Uterus (tissue), 4 donors: ENCODE results near the gene C20orf141. TPM values are rescaled to one million over a fixed set of nuclear protein-coding genes. Genes with fewer than 3 reads are reported as not detected.

Experiments used
- DNase-seq, 2 donors: peaks; one replicate each; pipeline ENCODE4 v3.0.0-alpha.2; 2019 to 2020
- H3K27ac ChIP-seq, 2 donors: fragments of 200-600 bp; sonication (generic); 1 replicate in 1 of 2; 2 replicates in 1 of 2; pipeline ENCODE4 v1.5.1; 2016 to 2018
- H3K27me3 ChIP-seq, 2 donors: fragments of 200-600 bp; sonication (generic); one replicate each; pipeline ENCODE4 v1.5.1; 2018 to 2019; ENCODE audit warnings: control low read depth in 1 of 2
- H3K36me3 ChIP-seq, 2 donors: fragments of 200-600 bp; sonication (generic); one replicate each; pipeline ENCODE4 v1.5.1; 2019; ENCODE audit warnings: control low read depth in 1 of 2
- H3K4me1 ChIP-seq, 2 donors: fragments of 200-600 bp; sonication (generic); one replicate each; pipeline ENCODE4 v1.5.1; 2018 to 2019; ENCODE audit warnings: control low read depth in 1 of 2
- H3K4me3 ChIP-seq, 2 donors: fragments of 200-600 bp; sonication (generic); 1 replicate in 1 of 2; 2 replicates in 1 of 2; pipeline ENCODE4 v1.5.1; 2018 to 2019; ENCODE audit warnings: mild to moderate bottlenecking in 1 of 2
- H3K9me3 ChIP-seq, 2 donors: fragments of 200-600 bp; sonication (generic); one replicate each; pipeline ENCODE4 v1.5.1; 2019; ENCODE audit warnings: control low read depth in 1 of 2
- CTCF ChIP-seq, 4 experiments: fragments of 200-600 bp in 2 of 4; fragments of 450-650 bp in 2 of 4; sonication (generic) in 2 of 4; IDR thresholded peaks; one replicate each; pipeline ENCODE4 v1.5.1; 2016 to 2019; ENCODE audit warnings: antibody characterized with exemption in 4 of 4, mild to moderate bottlenecking in 2 of 4, moderate library complexity in 1 of 4
- POLR2A ChIP-seq, 2 donors: fragments of 450-650 bp; IDR thresholded peaks; one replicate each; pipeline ENCODE4 v1.6.1; 2016; ENCODE audit warnings: antibody characterized with exemption in 2 of 2, mild to moderate bottlenecking in 1 of 2, moderate library complexity in 1 of 2
- intact Hi-C: fragments of 100-400 bp; cut with DNase I; formaldehyde crosslinking; loops from one replicate; pipeline ENCODE4 v1.15.1; 2023; ENCODE audit warnings: low total_unique reads
- total RNA-seq, 4 donors: library from RNA; depleted of rRNA in 3 of 4; stranded (reverse); fragments of >200 nt in 3 of 4; gene quantifications; one replicate each; pipeline versions ENCODE4 v1.1.0 to v1.2.4, GENCODE V29; 2014 to 2023
- donor health status: DM: yes; HTN: yes; CAD: no.

C20orf141 gene
- total RNA-seq, 4 donors from 2014 or later: not detected

- no peak overlapping the region for H3K4me3 ChIP-seq
- no peaks in the 10 kb centered on the region for H3K27me3 ChIP-seq
- H3K36me3 ChIP-seq: no peaks in the 10 kb centered on the region
- intact Hi-C loops: no loop called here
- no peak for DNase-seq
- H3K4me1 ChIP-seq: no peaks in the 10 kb centered on the region
- no peaks in the 10 kb centered on the region for H3K9me3 ChIP-seq
- TF ChIP-seq POLR2A (IDR thresholded peaks at IDR 0.05) (no peak), CTCF (IDR thresholded peaks at IDR 0.05) (no peak)
- H3K27ac ChIP-seq: no peak overlapping the region
Measured at GRCh38 chr20:2858591-2858990, 43.8 kb downstream of the C20orf141 start.

- intact Hi-C loops: no loop called here
- DNase-seq: no peak
- Histone ChIP-seq H3K4me3 (no peak overlapping the region), H3K9me3 (no peaks in the 10 kb centered on the region), H3K27me3 (no peaks in the 10 kb centered on the region), H3K27ac (no peak overlapping the region), H3K4me1 (no peaks in the 10 kb centered on the region), H3K36me3 (no peaks in the 10 kb centered on the region)
- TF ChIP-seq POLR2A (IDR thresholded peaks at IDR 0.05) (no peak), CTCF (IDR thresholded peaks at IDR 0.05) (no peak)
Measured at GRCh38 chr20:2859330-2860121, 44.7 kb downstream of the C20orf141 start.

GRCh38 chr20:2864626-2865025, 49.8 kb downstream of the C20orf141 start:
- intact Hi-C loops: no loop called here
- Histone ChIP-seq H3K4me1 (no peaks in the 10 kb centered on the region), H3K36me3 (no peaks in the 10 kb centered on the region), H3K4me3 (no peak overlapping the region), H3K27me3 (no peaks in the 10 kb centered on the region), H3K9me3 (no peaks in the 10 kb centered on the region), H3K27ac (no peak overlapping the region)
- no peak for TF ChIP-seq CTCF (IDR thresholded peaks at IDR 0.05)
- no peak for TF ChIP-seq POLR2A (IDR thresholded peaks at IDR 0.05)
- DNase-seq: no peak

- H3K4me3 ChIP-seq: no peak overlapping the region
- TF ChIP-seq POLR2A (IDR thresholded peaks at IDR 0.05): no peak
- no peak for TF ChIP-seq CTCF (IDR thresholded peaks at IDR 0.05)
- intact Hi-C loops: no loop called here
- H3K9me3 ChIP-seq: no peaks in the 10 kb centered on the region
- H3K27ac ChIP-seq: no peak overlapping the region
- H3K36me3 ChIP-seq: no peaks in the 10 kb centered on the region
- no peak for DNase-seq
- H3K27me3 ChIP-seq: no peaks in the 10 kb centered on the region
- no peaks in the 10 kb centered on the region for H3K4me1 ChIP-seq
Measured at GRCh38 chr20:2865101-2865500, 50.3 kb downstream of the C20orf141 start.

Other genes starting within 250 kb of the C20orf141 start
- 100 to 1,000 TPM; 108 to 151 (median 134) TPM for gene NOP56, start 162.4 kb upstream of the C20orf141 start, total RNA-seq
- gene IDH3B, start 150.8 kb upstream of the C20orf141 start, total RNA-seq: 100 to 1,000 TPM in 1 of 4 donors, 10 to 100 TPM in 3; 33.8 to 220 (median 83.7) TPM
- 10 to 100 TPM in 3 of 4 donors, 1 to 10 TPM in 1; 7.1 to 69.5 (median 21.7) TPM for gene EBF4, start 122.2 kb upstream of the C20orf141 start, total RNA-seq
- gene CPXM1, start 14.4 kb upstream of the C20orf141 start, total RNA-seq: 100 to 1,000 TPM in 1 of 4 donors, 10 to 100 TPM in 3; 15.3 to 154 (median 19.1) TPM
- gene TMEM239, start 1.4 kb downstream of the C20orf141 start, total RNA-seq: not detected
- 10 to 100 TPM; 13.5 to 43.6 (median 31.3) TPM for gene PCED1A, start 25.7 kb downstream of the C20orf141 start, total RNA-seq
- gene VPS16, start 25.8 kb downstream of the C20orf141 start, total RNA-seq: 10 to 100 TPM in 3 of 4 donors, 1 to 10 TPM in 1; 5.9 to 48.6 (median 37.9) TPM
- 100 to 1,000 TPM in 2 of 4 donors, 10 to 100 TPM in 2; 80.6 to 121 (median 97.1) TPM for gene PTPRA, start 58.5 kb downstream of the C20orf141 start, total RNA-seq
- 1 to 10 TPM in 1 of 4 donors, not detected in 3; 2.3 TPM for gene GNRH2, start 228.6 kb downstream of the C20orf141 start, total RNA-seq
- 100 to 1,000 TPM in 1 of 4 donors, 10 to 100 TPM in 3; 13.2 to 157 (median 35.8) TPM for gene MRPS26, start 231.1 kb downstream of the C20orf141 start, total RNA-seq